Ammon's horn (tissue), 1 donor: ENCODE measurements around the gene CELA3A.
"Not testable (repeated sequence)": the region's sequence is repeated elsewhere in the genome, so short reads cannot be mapped to it uniquely, and the experiment has no call there.

ENCODE experiments used
- DNase-seq: peaks from one replicate; pipeline ENCODE4 v3.0.0-alpha.2; 2016; ENCODE audit warnings: low spot score

Gene CELA3A

GRCh38 chr1:21981253-21981652 is 20.2 kb upstream of the CELA3A start:
- not testable (repeated sequence) for DNase-seq

GRCh38 chr1:21982122-21982521 is 19.3 kb upstream of the CELA3A start:
- DNase-seq = not testable (repeated sequence)

- not testable (repeated sequence) for DNase-seq
These were observed 17.9 kb upstream of the CELA3A start for GRCh38 chr1:21983539-21983938.

GRCh38 chr1:21985893-21986292 is 15.6 kb upstream of the CELA3A start:
- not testable (repeated sequence) for DNase-seq

- not testable (repeated sequence) for DNase-seq
These were observed 15.1 kb upstream of the CELA3A start for GRCh38 chr1:21986386-21986785.

- DNase-seq = not testable (repeated sequence)
These were observed 11.6 kb upstream of the CELA3A start for GRCh38 chr1:21989672-21990393.

- not testable (repeated sequence) for DNase-seq
These were observed 9.3 kb upstream of the CELA3A start for GRCh38 chr1:21992186-21992585.

GRCh38 chr1:21994716-21995115 is 6.7 kb upstream of the CELA3A start:
- not testable (repeated sequence) for DNase-seq

- DNase-seq = not testable (repeated sequence)
These were observed 4.8 kb upstream of the CELA3A start for GRCh38 chr1:21996663-21996970.

- not testable (repeated sequence) for DNase-seq
These were observed 3.4 kb upstream of the CELA3A start for GRCh38 chr1:21997891-21998623.

GRCh38 chr1:21998624-21999294 is 2.7 kb upstream of the CELA3A start:
- not testable (repeated sequence) for DNase-seq

GRCh38 chr1:21999645-22000044 is 1.8 kb upstream of the CELA3A start:
- not testable (repeated sequence) for DNase-seq

GRCh38 chr1:22002461-22002860 is 1.0 kb downstream of the CELA3A start:
- DNase-seq = not testable (repeated sequence)

GRCh38 chr1:22002875-22003274 is 1.4 kb downstream of the CELA3A start:
- DNase-seq = not testable (repeated sequence)

GRCh38 chr1:22003959-22004358 is 2.5 kb downstream of the CELA3A start:
- not testable (repeated sequence) for DNase-seq

- DNase-seq = not testable (repeated sequence)
These were observed 4.0 kb downstream of the CELA3A start for GRCh38 chr1:22005261-22006149.

GRCh38 chr1:22006736-22007135 is 5.3 kb downstream of the CELA3A start:
- not testable (repeated sequence) for DNase-seq

GRCh38 chr1:22007262-22007661 is 5.8 kb downstream of the CELA3A start:
- not testable (repeated sequence) for DNase-seq

- DNase-seq = not testable (repeated sequence)
These were observed 8.1 kb downstream of the CELA3A start for GRCh38 chr1:22009566-22009965.

GRCh38 chr1:22012752-22013151 is 11.3 kb downstream of the CELA3A start:
- not testable (repeated sequence) for DNase-seq

GRCh38 chr1:22014575-22015206 is 13.2 kb downstream of the CELA3A start:
- not testable (repeated sequence) for DNase-seq
